Stimulated activated CD4-positive, alpha-beta T cell treated with anti-CD3 and anti-CD28 coated beads, Interleukin-4, amount 100 ng/mL, for 48 hours (primary cell): ENCODE measurements around the gene SH3PXD2A.
"Not testable (repeated sequence)": the region's sequence is repeated elsewhere in the genome, so short reads cannot be mapped to it uniquely, and the experiment has no call there.

Experiments used
- DNase-seq, 2 donors: peaks; one replicate each; pipeline ENCODE4 v3.0.0-alpha.2; 2020; ENCODE audit warnings: low read depth in 2 of 2

The SH3PXD2A gene

GRCh38 chr10:103766751-103767505 is 88.4 kb downstream of the SH3PXD2A start:
- no peak for DNase-seq

DNA sequence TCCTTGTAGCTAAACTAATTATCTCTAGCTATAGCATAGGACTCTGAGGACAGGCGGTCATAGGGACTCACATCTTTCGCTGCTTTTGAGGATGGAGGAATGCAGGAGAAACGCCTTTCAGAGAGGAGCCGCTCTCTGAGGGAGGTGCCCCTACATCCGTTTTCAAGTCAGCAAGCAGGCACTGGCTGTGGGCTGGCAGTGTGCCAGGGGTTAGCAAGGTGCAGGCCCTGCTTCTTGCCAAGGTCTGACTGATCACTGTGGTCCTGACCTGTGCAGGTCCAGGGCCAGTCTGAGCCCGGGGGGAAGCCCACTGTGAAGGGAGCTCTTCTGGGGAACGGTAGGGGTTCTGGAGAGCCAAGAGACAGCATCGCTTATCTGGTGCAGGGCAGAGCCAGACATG is 89.4 kb downstream of the SH3PXD2A start:
- DNase-seq: peak; percentile 59 to 61

DNA sequence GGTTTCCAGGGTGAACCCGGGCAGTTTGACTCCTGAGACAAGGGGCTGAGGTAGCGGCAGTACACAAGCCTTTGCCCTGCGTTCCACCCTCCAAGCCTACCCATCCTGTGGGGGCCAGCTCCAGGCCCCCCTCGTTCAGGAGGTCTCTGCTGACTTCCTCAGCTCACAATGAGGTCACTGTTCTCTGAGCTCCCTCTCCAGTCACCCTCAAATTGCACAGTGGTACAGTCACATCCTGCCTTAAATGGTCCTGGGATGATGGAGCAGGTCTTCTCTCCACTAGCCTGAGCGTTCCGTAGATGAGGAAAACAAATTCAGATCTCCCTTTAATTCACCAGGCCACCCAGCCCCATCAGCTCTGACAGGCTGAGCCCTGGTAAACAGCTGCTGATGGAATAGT is 90.2 kb downstream of the SH3PXD2A start:
- no peak for DNase-seq

DNA sequence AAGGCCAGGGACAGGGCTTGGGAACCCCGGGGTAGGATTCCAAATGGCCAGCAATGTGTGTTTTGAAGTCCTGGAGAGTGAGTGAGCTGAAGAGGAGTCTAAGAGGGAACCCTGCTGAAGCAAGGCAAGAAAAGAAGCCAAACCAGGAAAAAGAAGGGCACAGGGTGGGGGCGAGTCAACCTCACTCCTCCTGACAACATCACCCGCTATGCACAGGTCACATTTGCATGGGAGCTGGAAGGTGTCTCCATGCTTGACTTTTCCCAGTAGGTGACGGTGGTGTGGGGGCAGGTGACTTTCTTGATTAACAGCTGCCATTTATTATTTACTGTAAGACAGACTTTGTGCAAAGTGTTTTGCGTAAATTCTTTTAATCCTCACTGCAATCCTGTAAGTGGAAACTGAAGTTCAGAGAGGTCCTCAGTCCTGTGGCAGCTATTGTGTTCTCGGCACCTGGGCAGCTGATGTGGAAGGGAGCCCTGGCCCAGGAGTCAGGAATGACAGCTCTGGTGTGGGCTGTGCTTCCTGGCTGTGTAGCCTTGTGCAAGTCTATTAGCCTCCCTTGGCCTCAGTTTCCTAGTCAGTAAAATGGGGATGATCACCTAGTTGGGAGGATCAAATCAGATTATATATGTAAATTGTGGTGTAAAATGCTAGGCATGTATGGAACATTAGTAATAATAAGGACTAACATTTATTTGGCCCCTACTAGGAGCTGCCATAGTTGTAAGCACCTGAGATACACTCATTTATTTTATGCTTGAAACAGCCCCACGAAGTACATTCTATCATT is 90.9 kb downstream of the SH3PXD2A start:
- no peak for DNase-seq

- no peak for DNase-seq
Observed at GRCh38 chr10:103763374-103764202, 91.8 kb downstream of the SH3PXD2A start.

DNA sequence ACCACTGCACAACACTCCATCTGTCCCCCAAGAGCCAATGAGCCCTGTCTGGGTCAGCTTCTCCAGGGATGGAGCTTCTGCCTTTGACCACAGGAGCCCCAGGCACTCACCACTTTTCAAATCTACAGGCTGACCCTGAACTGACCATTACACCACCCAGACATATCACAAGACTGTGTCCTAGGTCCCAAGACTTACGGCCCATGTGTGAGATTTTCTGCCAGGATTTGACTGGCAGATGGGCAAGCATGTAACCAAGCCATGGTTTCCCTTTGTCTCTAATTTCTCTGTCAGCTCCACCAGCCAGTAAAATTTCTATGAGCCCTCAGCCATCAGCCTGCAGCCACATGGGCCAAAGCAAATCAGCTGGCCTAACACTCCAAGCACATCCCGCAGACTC is 92.5 kb downstream of the SH3PXD2A start:
- DNase-seq: no peak

DNA sequence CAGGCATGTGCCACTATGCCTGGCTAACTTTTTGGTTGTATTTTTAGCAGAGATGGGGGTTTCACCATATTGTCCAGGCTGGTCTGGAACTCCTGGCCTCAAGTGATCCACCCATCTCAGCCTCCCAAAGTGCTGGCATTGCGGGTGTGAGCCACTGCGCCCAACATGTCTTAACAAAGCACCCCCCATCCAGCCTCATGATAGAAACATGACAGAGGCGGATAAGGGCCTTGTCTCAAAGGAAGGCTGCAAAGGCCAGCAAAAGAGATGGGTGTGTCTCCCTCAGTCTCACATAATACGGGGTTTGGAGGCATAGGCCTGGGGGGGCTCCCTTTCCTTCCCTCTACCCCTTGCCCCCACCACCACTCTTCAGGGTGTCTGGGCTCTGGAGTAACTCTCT is 93.2 kb downstream of the SH3PXD2A start:
- no peak for DNase-seq

- DNase-seq: no peak
Observed at GRCh38 chr10:103761075-103761920, 94.1 kb downstream of the SH3PXD2A start.

GRCh38 chr10:103760233-103760632 is 95.1 kb downstream of the SH3PXD2A start:
- DNase-seq: not testable (repeated sequence)

GRCh38 chr10:103759100-103759781 is 96.1 kb downstream of the SH3PXD2A start:
- peak in 1 of 2 donors; percentile 23 for DNase-seq

GRCh38 chr10:103758294-103758681 is 97.1 kb downstream of the SH3PXD2A start:
- no peak for DNase-seq

DNA sequence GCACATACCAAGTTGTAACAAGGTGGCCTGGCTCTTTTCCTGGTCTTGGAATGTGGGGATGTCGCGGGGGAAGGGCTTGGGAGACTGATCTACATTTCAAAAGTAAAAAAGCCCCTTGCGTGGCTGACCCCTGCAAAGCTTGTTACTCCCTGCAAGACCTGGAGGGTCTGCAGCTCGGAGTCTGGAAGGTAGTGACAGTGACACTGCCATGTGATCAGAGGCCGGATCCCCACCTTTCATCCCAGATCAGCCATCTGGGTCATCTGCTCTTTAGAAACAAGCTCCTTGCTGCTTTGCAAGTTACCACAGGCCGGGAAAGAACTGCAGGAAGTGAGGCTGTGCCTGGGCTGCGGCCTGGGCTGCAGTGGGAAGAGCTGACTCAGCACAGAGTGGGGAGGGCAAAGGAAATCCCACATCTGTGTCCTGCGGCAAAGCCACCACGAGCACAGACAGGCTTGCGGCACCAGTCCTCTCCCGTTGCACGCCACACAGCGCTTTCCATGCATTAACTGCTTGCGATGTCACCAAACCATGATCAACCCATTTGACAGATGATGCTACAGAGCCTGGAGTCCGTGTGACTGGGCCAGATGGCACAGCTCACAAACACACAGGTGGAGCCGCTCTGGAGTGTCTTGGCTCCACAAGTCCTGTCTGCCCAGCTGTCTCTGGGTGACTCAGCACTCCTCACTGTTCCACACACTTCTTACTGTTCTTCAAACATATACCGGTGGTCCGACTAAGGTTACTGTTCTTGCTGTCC is 97.7 kb downstream of the SH3PXD2A start:
- peak; percentile 52 to 61 for DNase-seq

- DNase-seq: no peak
Observed at GRCh38 chr10:103756277-103756869, 99.0 kb downstream of the SH3PXD2A start.

GRCh38 chr10:103752680-103753248 is 102.6 kb downstream of the SH3PXD2A start:
- DNase-seq: peak in 1 of 2 donors; percentile 48

GRCh38 chr10:103751667-103752290 is 103.6 kb downstream of the SH3PXD2A start:
- no peak for DNase-seq

GRCh38 chr10:103750836-103751235 is 104.5 kb downstream of the SH3PXD2A start:
- no peak for DNase-seq

DNA sequence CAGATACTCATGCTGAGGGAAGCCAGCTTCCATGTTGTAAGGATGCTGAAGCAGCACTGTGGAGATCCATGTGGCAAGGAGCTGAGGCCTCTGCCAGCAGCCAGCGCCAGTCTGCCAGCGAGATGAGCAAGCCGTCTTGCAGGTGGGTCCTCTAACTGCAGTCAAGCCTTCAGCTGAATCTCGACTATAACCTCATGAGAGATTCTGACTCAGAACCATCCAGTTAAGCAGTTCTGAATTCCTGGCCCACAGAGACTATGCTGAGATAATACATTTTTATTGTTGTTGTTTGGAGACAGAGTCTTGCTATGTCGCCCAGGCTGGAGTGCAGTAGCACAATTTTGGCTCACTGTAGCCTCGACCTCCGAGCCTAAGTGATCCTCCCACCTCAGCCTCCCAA is 105.6 kb downstream of the SH3PXD2A start:
- DNase-seq: no peak

- no peak for DNase-seq
Observed at GRCh38 chr10:103748020-103748419, 107.4 kb downstream of the SH3PXD2A start.
